K562 (cell line): ENCODE data around the gene ETDB. TPM values are rescaled to one million over a fixed set of nuclear protein-coding genes. Genes with fewer than 3 reads are reported as not detected.

Source experiments
- ATAC-seq: fragments of 200-7000 bp; cut with Tn5 transposase; 3 replicates; pipeline ENCODE4 v1.9.1; 2020; ENCODE audit warnings: moderate library complexity
- BruUV-seq: library from RNA; stranded (reverse); fragments of 400-500 nt; replicated peaks from 2 replicates; lab custom pipeline; 2021; lab: Mats Ljungman, UMichigan
- CTCF ChIA-PET: fragments of 300-600 bp; formaldehyde crosslinking; extraction: SDS; loops from one replicate; lab custom pipeline; 2021; ENCODE audit warnings: low intra/inter-chr PET ratio; lab: Yijun Ruan, JAX
- POLR2A ChIA-PET: fragments of 300-600, 350-650 bp; sonication (Branson Sonifier 250); formaldehyde crosslinking; extraction: SDS; loops from one replicate; lab custom pipeline; 2021; ENCODE audit warnings: antibody characterized with exemption, inconsistent platforms; lab: Yijun Ruan, JAX
- DNase-seq, 4 experiments: peaks; one replicate each; pipeline versions ENCODE4 v3.0.0 to v3.0.0-alpha.2; 2011 to 2018; ENCODE audit warnings: low spot score in 3 of 4, mixed read lengths in 3 of 4; ENCODE audit errors: extremely low read depth in 1 of 4
- FAIRE-seq: peaks from 2 replicates; lab custom pipeline; 2011; peaks lifted over from hg19 to GRCh38; lab: Jason Lieb, UNC
- H2AFZ ChIP-seq: 2 replicates; pipeline ENCODE4 v1.6.0; 2011; ENCODE audit warnings: low read depth, low read length, control low read depth, inconsistent platforms
- H3K27ac ChIP-seq: fragments of 200-600 bp; 3 replicates; pipeline ENCODE4 v1.8.0; 2011; ENCODE audit warnings: low read depth, mild to moderate bottlenecking, control low read depth, inconsistent platforms, low read length, moderate library complexity, mixed read lengths; ENCODE audit errors: extremely low read depth
- H3K27me3 ChIP-seq, 2 experiments: fragments of 300-600 bp in 1 of 2; 2 replicates in 1 of 2; 3 replicates in 1 of 2; pipeline versions ENCODE4 v1.6.0 to v1.8.0; 2011; ENCODE audit warnings: inconsistent platforms in 2 of 2, low read length in 2 of 2, mild to moderate bottlenecking in 1 of 2, mixed read lengths in 1 of 2, moderate library complexity in 1 of 2; ENCODE audit not compliant: control insufficient read depth in 2 of 2, insufficient read depth in 2 of 2
- H3K36me3 ChIP-seq: fragments of 300-600 bp; 3 replicates; pipeline ENCODE4 v1.8.0; 2011; ENCODE audit warnings: mild to moderate bottlenecking, low read length, inconsistent platforms; ENCODE audit not compliant: control insufficient read depth, insufficient read depth
- H3K4me1 ChIP-seq, 2 experiments: fragments of 200-600 bp in 1 of 2; replicated peaks in 1 of 2; 2 replicates in 1 of 2; 3 replicates in 1 of 2; pipeline versions ENCODE4 v1.5.1 to v1.8.0; 2011; ENCODE audit warnings: inconsistent platforms in 2 of 2, low read length in 2 of 2, mild to moderate bottlenecking in 1 of 2, mixed read lengths in 1 of 2, moderate library complexity in 1 of 2; ENCODE audit not compliant: control insufficient read depth in 2 of 2, insufficient read depth in 2 of 2
- H3K4me2 ChIP-seq: 2 replicates; pipeline ENCODE4 v1.6.1; 2011; ENCODE audit warnings: low read length, control low read depth, inconsistent platforms, mixed read lengths; ENCODE audit not compliant: insufficient read depth
- H3K4me3 ChIP-seq: fragments of 200-600 bp; sonication (generic), shearing (Covaris generic); 2 replicates; pipeline ENCODE4 v1.5.1; 2016; ENCODE audit warnings: control low read depth, inconsistent platforms
- H3K79me2 ChIP-seq: fragments of 200-600 bp; 3 replicates; pipeline ENCODE4 v1.8.0; 2011; ENCODE audit warnings: low read length, inconsistent platforms; ENCODE audit not compliant: control insufficient read depth, insufficient read depth
- H3K9ac ChIP-seq, 2 experiments: 2 replicates each; pipeline versions ENCODE4 v1.6.0 to v1.6.1; 2011; ENCODE audit warnings: low read depth in 2 of 2, low read length in 2 of 2, control low read depth in 1 of 2, inconsistent platforms in 1 of 2, mild to moderate bottlenecking in 1 of 2, mixed read lengths in 1 of 2; ENCODE audit not compliant: insufficient read depth in 1 of 2
- H3K9me1 ChIP-seq: one replicate; pipeline ENCODE4 v1.6.0; 2011; ENCODE audit warnings: inconsistent platforms, mild to moderate bottlenecking, low read length, moderate library complexity; ENCODE audit not compliant: control insufficient read depth, insufficient read depth
- H3K9me3 ChIP-seq: replicated peaks from 2 replicates; pipeline ENCODE4 v1.5.1; 2011; ENCODE audit warnings: low read depth, low read length, inconsistent platforms; ENCODE audit not compliant: control insufficient read depth, insufficient read depth
- H4K20me1 ChIP-seq: replicated peaks from 2 replicates; pipeline ENCODE4 v1.6.1; 2011; ENCODE audit warnings: low read length, inconsistent platforms, mixed read lengths; ENCODE audit not compliant: control insufficient read depth, insufficient read depth
- ADNP ChIP-seq: fragments of 200-800 bp; sonication (Bioruptor generic); IDR thresholded peaks from 2 replicates; pipeline ENCODE4 v1.6.1; 2016; ENCODE audit warnings: missing genetic modification characterization, missing compliant biosample characterization
- CBX1 ChIP-seq: sonication (generic); IDR thresholded peaks from 2 replicates; pipeline ENCODE4 v1.6.1; 2016; ENCODE audit warnings: antibody characterized with exemption, low read depth, mild to moderate bottlenecking
- GATAD2A ChIP-seq: fragments of 450-650 bp; IDR thresholded peaks from 2 replicates; pipeline ENCODE4 v1.6.1; 2017
- GATAD2B ChIP-seq: fragments of 450-650 bp; IDR thresholded peaks from 2 replicates; pipeline ENCODE4 v1.6.1; 2017; ENCODE audit warnings: mild to moderate bottlenecking, borderline replicate concordance
- GTF2E2 ChIP-seq: fragments of 200-800 bp; sonication (Bioruptor generic); IDR thresholded peaks from 2 replicates; pipeline ENCODE4 v1.6.1; 2016; ENCODE audit warnings: missing genetic modification characterization, missing compliant biosample characterization
- MTA2 ChIP-seq: fragments of 450-650 bp; IDR thresholded peaks from 2 replicates; pipeline ENCODE4 v1.6.1; 2016; ENCODE audit warnings: low read depth
- POLR2H ChIP-seq: IDR thresholded peaks from 2 replicates; pipeline ENCODE4 v1.6.1; 2016; ENCODE audit warnings: missing genetic modification characterization, low read depth, mild to moderate bottlenecking, control low read depth, missing compliant biosample characterization, moderate library complexity
- RFX1 ChIP-seq: fragments of 450-650 bp; IDR thresholded peaks from 2 replicates; pipeline ENCODE4 v1.6.1; 2016; ENCODE audit warnings: mild to moderate bottlenecking, moderate library complexity
- SMARCB1 ChIP-seq: IDR thresholded peaks from 2 replicates; pipeline ENCODE4 v1.6.1; 2011; ENCODE audit warnings: improper control_type of control experiment, low read depth; ENCODE audit not compliant: insufficient read length
- ZNF165 ChIP-seq: fragments of 250-450 bp; sonication (Bioruptor Pico); IDR thresholded peaks from 2 replicates; pipeline ENCODE4 v1.4.0; 2020; ENCODE audit warnings: borderline replicate concordance
- WGBS: fragments of 100-300 bp; shearing (Covaris generic); methylation state at CpG from one replicate; pipeline ENCODE4 v1.1.6; 2016; ENCODE audit warnings: low coverage, mixed read lengths; ENCODE audit not compliant: insufficient coverage; ENCODE audit errors: missing lambda C conversion rate; 5-methylcytosine and 5-hydroxymethylcytosine counted together
- in situ Hi-C: fragments of 300-500 bp; cut with MboI; formaldehyde crosslinking; loops from 4 replicates; pipeline ENCODE4 v1.15.0; 2018; ENCODE audit warnings: inconsistent platforms, mixed read lengths
- intact Hi-C: fragments of 100-400 bp; cut with micrococcal nuclease; formaldehyde crosslinking; loops from 2 replicates; pipeline ENCODE4 v1.14.2; 2022
- polyA plus RNA-seq, 8 experiments: library from polyadenylated mRNA; depleted of rRNA in 4 of 8; stranded (reverse) in 5 of 8; unstranded in 3 of 8; fragments of >200 nt; fragmentation: Nextera tagmentation in 2 of 8; fragmentation: Illumina TruSeq in 1 of 8; extraction: Ambion mirVana in 2 of 8; extraction: Trizol in 1 of 8; gene quantifications; 2 replicates each; pipeline versions ENCODE4 v1.2.1 to v1.2.3, GENCODE V29; 2011 to 2014; ENCODE audit warnings: inconsistent platforms in 1 of 8, missing spikeins in 1 of 8
- total RNA-seq, 7 experiments: library from RNA; depleted of rRNA in 6 of 7; stranded (reverse); fragments of >200 nt in 6 of 7; fragmentation: Illumina TruSeq in 2 of 7; extraction: Trizol in 2 of 7; gene quantifications; 2 replicates each; pipeline versions ENCODE4 v1.2.1 to v1.2.3, GENCODE V29; 2011 to 2021; ENCODE audit warnings: low replicate concordance in 1 of 7
- TF ChIP-seq, protein P1 (sequence below): fragments of 450-650 bp; formaldehyde crosslinking; IDR thresholded peaks from 2 replicates; pipeline ENCODE4 v1.4.0; 2022; ENCODE audit warnings: missing genetic modification characterization
- TF ChIP-seq, protein P2 (sequence below): fragments of 250-450 bp; sonication (Bioruptor Pico); IDR thresholded peaks from 2 replicates; pipeline ENCODE4 v1.4.0; 2020; ENCODE audit warnings: mild to moderate bottlenecking, moderate library complexity
- TF ChIP-seq, protein P3 (sequence below), 2 experiments: fragments of 250-450 bp in 1 of 2; fragments of 450-650 bp in 1 of 2; sonication (Bioruptor Pico) in 1 of 2; IDR thresholded peaks; 2 replicates each; pipeline versions ENCODE4 v1.6.1 to v1.8.0; 2016 to 2021; ENCODE audit warnings: mild to moderate bottlenecking in 2 of 2, moderate library complexity in 2 of 2, missing compliant biosample characterization in 1 of 2, missing genetic modification characterization in 1 of 2
- TF ChIP-seq, protein P4 (sequence below): fragments of 250-450 bp; sonication (Bioruptor Pico); IDR thresholded peaks from 2 replicates; pipeline ENCODE4 v1.5.0; 2021; ENCODE audit warnings: mild to moderate bottlenecking, borderline replicate concordance

The ETDB gene
- total and polyA plus RNA-seq, 9 of the 15 experiments (the other 6 are each of a cell fraction or from before 2014, with no cell fraction given) = not detected

DNA sequence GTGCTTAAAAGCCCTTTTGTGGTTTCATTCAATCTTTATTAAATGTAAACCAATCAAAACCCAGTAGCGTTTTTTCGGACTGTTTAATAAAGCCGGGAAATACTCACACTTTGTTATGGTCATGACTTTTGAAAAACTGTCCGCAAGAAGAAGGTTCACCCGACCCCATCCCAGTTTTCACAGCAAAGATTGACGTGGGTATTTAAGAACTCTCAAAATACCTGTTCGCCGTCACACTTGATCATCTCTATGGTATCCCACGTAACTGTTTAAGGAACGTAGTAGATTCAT, 20.9 kb downstream of the ETDB start:
- POLR2A ChIA-PET = no interaction called here
- Histone ChIP-seq H3K9ac (no peak overlapping the region), H3K4me2 (no peak overlapping the region), H3K27ac (no peak overlapping the region), H4K20me1 (no peaks in the 10 kb centered on the region), H3K9me1 (no peaks in the 10 kb centered on the region), H3K4me1 (peaks cover 2 to 14% of the 10 kb centered on the region in 2 experiments; a peak in 3 of 5 replicates), H2AFZ (peak overlapping the region; percentile 90; the same call in 1 of the 2 replicates), H3K36me3 (no peaks in the 10 kb centered on the region), H3K4me3 (no peak overlapping the region; the same call in 1 of the 2 replicates), H3K9me3 (no peaks in the 10 kb centered on the region), H3K79me2 (no peaks in the 10 kb centered on the region), H3K27me3 (peaks cover 0 to 4% of the 10 kb centered on the region in 2 experiments; a peak in 2 of 5 replicates)
- intact Hi-C loops = no loop called here
- no peak for ATAC-seq
- no TSS peak for BruUV-seq
- 15% methylated on average over 10 of the region's 10 CpGs for WGBS
- DNase-seq = no peak
- no peak for FAIRE-seq
- CTCF ChIA-PET = no interaction called here
- in situ Hi-C loops = no loop called here
- TF ChIP-seq RFX1 (no peak), GTF2E2 (tag) (no peak), GATAD2A (no peak), POLR2H (tag) (no peak), CBX1 (no peak), SMARCB1 (no peak), ADNP (tag) (no peak), ZNF165 (CRISPR knock-in tag) (no peak), GATAD2B (no peak), MTA2 (no peak)
- TF ChIP-seq, protein P1, sequence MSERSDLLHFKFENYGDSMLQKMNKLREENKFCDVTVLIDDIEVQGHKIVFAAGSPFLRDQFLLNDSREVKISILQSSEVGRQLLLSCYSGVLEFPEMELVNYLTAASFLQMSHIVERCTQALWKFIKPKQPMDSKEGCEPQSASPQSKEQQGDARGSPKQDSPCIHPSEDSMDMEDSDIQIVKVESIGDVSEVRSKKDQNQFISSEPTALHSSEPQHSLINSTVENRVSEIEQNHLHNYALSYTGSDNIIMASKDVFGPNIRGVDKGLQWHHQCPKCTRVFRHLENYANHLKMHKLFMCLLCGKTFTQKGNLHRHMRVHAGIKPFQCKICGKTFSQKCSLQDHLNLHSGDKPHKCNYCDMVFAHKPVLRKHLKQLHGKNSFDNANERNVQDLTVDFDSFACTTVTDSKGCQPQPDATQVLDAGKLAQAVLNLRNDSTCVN (CRISPR knock-in tag) = no peak
- TF ChIP-seq, protein P2, sequence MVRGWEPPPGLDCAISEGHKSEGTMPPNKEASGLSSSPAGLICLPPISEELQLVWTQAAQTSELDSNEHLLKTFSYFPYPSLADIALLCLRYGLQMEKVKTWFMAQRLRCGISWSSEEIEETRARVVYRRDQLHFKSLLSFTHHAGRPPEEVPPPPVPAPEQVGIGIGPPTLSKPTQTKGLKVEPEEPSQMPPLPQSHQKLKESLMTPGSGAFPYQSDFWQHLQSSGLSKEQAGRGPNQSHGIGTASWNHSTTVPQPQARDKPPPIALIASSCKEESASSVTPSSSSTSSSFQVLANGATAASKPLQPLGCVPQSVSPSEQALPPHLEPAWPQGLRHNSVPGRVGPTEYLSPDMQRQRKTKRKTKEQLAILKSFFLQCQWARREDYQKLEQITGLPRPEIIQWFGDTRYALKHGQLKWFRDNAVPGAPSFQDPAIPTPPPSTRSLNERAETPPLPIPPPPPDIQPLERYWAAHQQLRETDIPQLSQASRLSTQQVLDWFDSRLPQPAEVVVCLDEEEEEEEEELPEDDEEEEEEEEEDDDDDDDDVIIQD (CRISPR knock-in tag) = no peak
- TF ChIP-seq, protein P3, sequence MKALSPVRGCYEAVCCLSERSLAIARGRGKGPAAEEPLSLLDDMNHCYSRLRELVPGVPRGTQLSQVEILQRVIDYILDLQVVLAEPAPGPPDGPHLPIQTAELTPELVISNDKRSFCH (CRISPR knock-in tag; IDR thresholded peaks at IDR 0.05) = no peak
- TF ChIP-seq, protein P3 (tag; IDR thresholded peaks at IDR 0.05) = no peak
- TF ChIP-seq, protein P4, sequence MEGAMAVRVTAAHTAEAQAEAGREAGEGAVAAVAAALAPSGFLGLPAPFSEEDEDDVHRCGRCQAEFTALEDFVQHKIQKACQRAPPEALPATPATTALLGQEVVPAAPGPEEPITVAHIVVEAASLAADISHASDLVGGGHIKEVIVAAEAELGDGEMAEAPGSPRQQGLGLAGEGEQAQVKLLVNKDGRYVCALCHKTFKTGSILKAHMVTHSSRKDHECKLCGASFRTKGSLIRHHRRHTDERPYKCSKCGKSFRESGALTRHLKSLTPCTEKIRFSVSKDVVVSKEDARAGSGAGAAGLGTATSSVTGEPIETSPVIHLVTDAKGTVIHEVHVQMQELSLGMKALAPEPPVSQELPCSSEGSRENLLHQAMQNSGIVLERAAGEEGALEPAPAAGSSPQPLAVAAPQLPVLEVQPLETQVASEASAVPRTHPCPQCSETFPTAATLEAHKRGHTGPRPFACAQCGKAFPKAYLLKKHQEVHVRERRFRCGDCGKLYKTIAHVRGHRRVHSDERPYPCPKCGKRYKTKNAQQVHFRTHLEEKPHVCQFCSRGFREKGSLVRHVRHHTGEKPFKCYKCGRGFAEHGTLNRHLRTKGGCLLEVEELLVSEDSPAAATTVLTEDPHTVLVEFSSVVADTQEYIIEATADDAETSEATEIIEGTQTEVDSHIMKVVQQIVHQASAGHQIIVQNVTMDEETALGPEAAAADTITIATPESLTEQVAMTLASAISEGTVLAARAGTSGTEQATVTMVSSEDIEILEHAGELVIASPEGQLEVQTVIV (CRISPR knock-in tag) = no peak
